Nephron (organoid): ENCODE data around the gene APOA5.

Experiments
- H3K27ac Mint-ChIP-seq, 3 experiments: 2 replicates each; pipeline ENCODE4 v1.8.0; 2020; ENCODE audit warnings: mixed read lengths in 3 of 3, mild to moderate bottlenecking in 2 of 3, moderate library complexity in 1 of 3
- H3K27me3 Mint-ChIP-seq: 2 replicates; pipeline ENCODE4 v1.8.0; 2021; ENCODE audit warnings: low read depth, mild to moderate bottlenecking, moderate library complexity, mixed read lengths
- H3K36me3 Mint-ChIP-seq: 2 replicates; pipeline ENCODE4 v1.8.0; 2020; ENCODE audit warnings: low read depth, mixed read lengths
- H3K4me1 Mint-ChIP-seq: 2 replicates; pipeline ENCODE4 v1.8.0; 2020; ENCODE audit warnings: mixed read lengths
- H3K4me3 Mint-ChIP-seq, 3 experiments: 2 replicates each; pipeline ENCODE4 v1.8.0; 2020; ENCODE audit warnings: mild to moderate bottlenecking in 3 of 3, mixed read lengths in 3 of 3, moderate library complexity in 2 of 3
- H3K9me3 Mint-ChIP-seq: 2 replicates; pipeline ENCODE4 v1.8.0; 2020; ENCODE audit warnings: mixed read lengths
- CTCF ChIP-seq, 3 experiments: fragments of 200-600 bp; sonication (generic); IDR thresholded peaks; one replicate each; pipeline ENCODE4 v1.5.0; 2021; ENCODE audit warnings: antibody characterized with exemption in 3 of 3; ENCODE audit not compliant: unreplicated experiment in 3 of 3

APOA5 gene

GRCh38 chr11:116790167-116791001 lies 1.3 kb downstream of the APOA5 start:
- H3K4me1 Mint-ChIP-seq, result peaks cover 23% of the 10 kb centered on the region

GRCh38 chr11:116788975-116789374 lies 2.7 kb downstream of the APOA5 start:
- no peak overlapping the region for H3K27ac Mint-ChIP-seq
- H3K36me3 Mint-ChIP-seq, result peaks cover 25% of the 10 kb centered on the region
- peaks cover 23% of the 10 kb centered on the region for H3K4me1 Mint-ChIP-seq
- peak overlapping the region; percentile 97 to 99 (median 98) for H3K4me3 Mint-ChIP-seq
- H3K27me3 Mint-ChIP-seq, result peaks cover 8% of the 10 kb centered on the region
- no peaks in the 10 kb centered on the region for H3K9me3 Mint-ChIP-seq
- TF ChIP-seq CTCF (IDR thresholded peaks at IDR 0.05; ENCODE audit: unreplicated experiment in 3 of 3), result no peak

More at GRCh38 chr11:116790167-116791001, 1.3 kb downstream of the APOA5 start:
- peaks cover 8% of the 10 kb centered on the region for H3K27me3 Mint-ChIP-seq
- no peak for TF ChIP-seq CTCF (IDR thresholded peaks at IDR 0.05; ENCODE audit: unreplicated experiment in 3 of 3)
- no peak overlapping the region for H3K27ac Mint-ChIP-seq
- peaks cover 11% of the 10 kb centered on the region for H3K36me3 Mint-ChIP-seq
- peak overlapping the region in 2 of 3 experiments; percentile 63 to 77 for H3K4me3 Mint-ChIP-seq
- no peaks in the 10 kb centered on the region for H3K9me3 Mint-ChIP-seq

GRCh38 chr11:116788534-116788933 lies 3.1 kb downstream of the APOA5 start:
- Mint-ChIP-seq H3K27ac (peak overlapping the region; percentile 85 to 96 (median 89)), H3K4me3 (peak overlapping the region; percentile 97 to 99 (median 98)), H3K27me3 (peaks cover 8% of the 10 kb centered on the region), H3K9me3 (no peaks in the 10 kb centered on the region), H3K36me3 (peaks cover 27% of the 10 kb centered on the region), H3K4me1 (peaks cover 23% of the 10 kb centered on the region)
- no peak for TF ChIP-seq CTCF (IDR thresholded peaks at IDR 0.05; ENCODE audit: unreplicated experiment in 3 of 3)

GRCh38 chr11:116787786-116788486 lies 3.7 kb downstream of the APOA5 start, which contains the start of gene ZPR1:
TSS of gene ZPR1 (minus strand) at chr11:116788023. CDS start at chr11:116787990, 33 bp downstream.
- Mint-ChIP-seq H3K36me3 (peaks cover 32% of the 10 kb centered on the region), H3K4me3 (peak within 1 kb of the TSS; percentile 97 to 99 (median 98)), H3K27me3 (peaks cover 8% of the 10 kb centered on the region), H3K27ac (peak within 1 kb of the TSS; percentile 85 to 96 (median 89)), H3K9me3 (no peaks in the 10 kb centered on the region), H3K4me1 (peaks cover 20% of the 10 kb centered on the region)
- TF ChIP-seq CTCF (IDR thresholded peaks at IDR 0.05; ENCODE audit: unreplicated experiment in 3 of 3), result no peak

GRCh38 chr11:116787436-116787785 lies 4.3 kb downstream of the APOA5 start:
- peaks cover 18% of the 10 kb centered on the region for H3K4me1 Mint-ChIP-seq
- H3K4me3 Mint-ChIP-seq, result peak overlapping the region; percentile 97 to 99 (median 98)
- H3K27me3 Mint-ChIP-seq, result peaks cover 8% of the 10 kb centered on the region
- H3K9me3 Mint-ChIP-seq, result no peaks in the 10 kb centered on the region
- peak overlapping the region; percentile 11 to 57 (median 24) for H3K27ac Mint-ChIP-seq
- peaks cover 38% of the 10 kb centered on the region for H3K36me3 Mint-ChIP-seq
- TF ChIP-seq CTCF (IDR thresholded peaks at IDR 0.05; ENCODE audit: unreplicated experiment in 3 of 3), result no peak
